WI38 (cell line): ENCODE data around the gene SWAP70.

Experiments
- H3K4me3 ChIP-seq: 2 replicates; pipeline ENCODE4 v1.5.1; 2011; ENCODE audit warnings: low read depth, mild to moderate bottlenecking, control low read depth, low read length
- CTCF ChIP-seq: IDR thresholded peaks from 2 replicates; pipeline ENCODE4 v1.5.1; 2012; ENCODE audit warnings: low read depth, mild to moderate bottlenecking, control low read depth, low read length

SWAP70 gene

GRCh38 chr11:9787260-9787659 lies 123.4 kb downstream of the SWAP70 start:
- H3K4me3 ChIP-seq = no peak overlapping the region
- no peak for TF ChIP-seq CTCF

GRCh38 chr11:9787981-9788521 lies 124.2 kb downstream of the SWAP70 start:
- H3K4me3 ChIP-seq = no peak overlapping the region
- TF ChIP-seq CTCF = no peak

- TF ChIP-seq CTCF = no peak
- H3K4me3 ChIP-seq = no peak overlapping the region
Measured at GRCh38 chr11:9789910-9790309, 126.0 kb downstream of the SWAP70 start.

GRCh38 chr11:9790703-9791102 lies 126.8 kb downstream of the SWAP70 start:
- no peak for TF ChIP-seq CTCF
- no peak overlapping the region for H3K4me3 ChIP-seq

- no peak overlapping the region for H3K4me3 ChIP-seq
- no peak for TF ChIP-seq CTCF
Measured at GRCh38 chr11:9796266-9796665, 132.4 kb downstream of the SWAP70 start.

GRCh38 chr11:9796854-9797253 lies 133.0 kb downstream of the SWAP70 start:
- no peak for TF ChIP-seq CTCF
- no peak overlapping the region for H3K4me3 ChIP-seq

GRCh38 chr11:9797300-9797699 lies 133.4 kb downstream of the SWAP70 start:
- no peak for TF ChIP-seq CTCF
- H3K4me3 ChIP-seq = no peak overlapping the region
